ENCODE data around the gene GRIP1.
"Not testable (repeated sequence)": the region's sequence is repeated elsewhere in the genome, so short reads cannot be mapped to it uniquely, and the experiment has no call there.

GRIP1 gene

GRCh38 chr12:66345956-66346355, 332.9 kb downstream of the GRIP1 start:
- in situ Hi-C loops (cut with MboI; ENCODE audit: low sequenced_read_pairs) = no loop called here

- in situ Hi-C loops (cut with MboI; ENCODE audit: low sequenced_read_pairs) = no loop called here
Measured at GRCh38 chr12:66345212-66345611, 333.7 kb downstream of the GRIP1 start.

- in situ Hi-C loops (cut with MboI; ENCODE audit: low sequenced_read_pairs) = no loop called here
Measured at GRCh38 chr12:66341126-66341525, 337.8 kb downstream of the GRIP1 start.

GRCh38 chr12:66340131-66340530, 338.7 kb downstream of the GRIP1 start:
- in situ Hi-C loops (cut with MboI; ENCODE audit: low sequenced_read_pairs) = no loop called here

GRCh38 chr12:66337381-66338010, 341.4 kb downstream of the GRIP1 start:
- in situ Hi-C loops (cut with MboI; ENCODE audit: low sequenced_read_pairs) = no loop called here

GRCh38 chr12:66335746-66336145, 343.1 kb downstream of the GRIP1 start:
- in situ Hi-C loops (cut with MboI; ENCODE audit: low sequenced_read_pairs) = no loop called here

GRCh38 chr12:66331814-66332213, 347.1 kb downstream of the GRIP1 start:
- in situ Hi-C loops (cut with MboI; ENCODE audit: low sequenced_read_pairs) = no loop called here

- in situ Hi-C loops (cut with MboI; ENCODE audit: low sequenced_read_pairs) = no loop called here
Measured at GRCh38 chr12:66331016-66331415, 347.9 kb downstream of the GRIP1 start.

- in situ Hi-C loops (cut with MboI; ENCODE audit: low sequenced_read_pairs) = no loop called here
Measured at GRCh38 chr12:66329941-66330340, 348.9 kb downstream of the GRIP1 start.

- in situ Hi-C loops (cut with MboI; ENCODE audit: low sequenced_read_pairs) = no loop called here
Measured at GRCh38 chr12:66323017-66323416, 355.9 kb downstream of the GRIP1 start.

- in situ Hi-C loops (cut with MboI; ENCODE audit: low sequenced_read_pairs) = no loop called here
Measured at GRCh38 chr12:66321435-66321834, 357.4 kb downstream of the GRIP1 start.

- in situ Hi-C loops (cut with MboI; ENCODE audit: low sequenced_read_pairs) = no loop called here
Measured at GRCh38 chr12:66320996-66321395, 357.9 kb downstream of the GRIP1 start.

- in situ Hi-C loops (cut with MboI; ENCODE audit: low sequenced_read_pairs) = no loop called here
Measured at GRCh38 chr12:66319266-66319954, 359.5 kb downstream of the GRIP1 start.

GRCh38 chr12:66314278-66314677, 364.6 kb downstream of the GRIP1 start:
- in situ Hi-C loops (cut with MboI; ENCODE audit: low sequenced_read_pairs) = no loop called here

- in situ Hi-C loops (cut with MboI; ENCODE audit: low sequenced_read_pairs) = no loop called here
Measured at GRCh38 chr12:66312189-66312588, 366.7 kb downstream of the GRIP1 start.

GRCh38 chr12:66309606-66310005, 369.3 kb downstream of the GRIP1 start:
- in situ Hi-C loops (cut with MboI; ENCODE audit: low sequenced_read_pairs) = no loop called here

- in situ Hi-C loops (cut with MboI; ENCODE audit: low sequenced_read_pairs) = no loop called here
Measured at GRCh38 chr12:66304296-66304900, 374.5 kb downstream of the GRIP1 start.

GRCh38 chr12:66303316-66303804, 375.5 kb downstream of the GRIP1 start:
- in situ Hi-C loops (cut with MboI; ENCODE audit: low sequenced_read_pairs) = not testable (repeated sequence)

GRCh38 chr12:66302827-66303169, 376.1 kb downstream of the GRIP1 start:
- in situ Hi-C loops (cut with MboI; ENCODE audit: low sequenced_read_pairs) = no loop called here

GRCh38 chr12:66301944-66302826, 376.7 kb downstream of the GRIP1 start, which contains the start of gene HELB:
TSS of gene HELB (plus strand) at chr12:66302493. CDS start at chr12:66302604, 111 bp downstream.
- in situ Hi-C loops (cut with MboI; ENCODE audit: low sequenced_read_pairs) = no loop called here

GRCh38 chr12:66297923-66298322, 381.0 kb downstream of the GRIP1 start:
- in situ Hi-C loops (cut with MboI; ENCODE audit: low sequenced_read_pairs) = no loop called here
